Activated CD4-positive, alpha-beta T cell treated with anti-CD3 and anti-CD28 coated beads for 24 hours (primary cell): ENCODE measurements around the gene MINDY3.

ENCODE experiments used
- DNase-seq, 2 donors: peaks; one replicate each; pipeline ENCODE4 v3.0.0-alpha.2; 2020; ENCODE audit warnings: low read depth in 2 of 2

The MINDY3 gene

GRCh38 chr10:15805395-15806058 lies 54.8 kb downstream of the MINDY3 start:
- DNase-seq: no peak

- DNase-seq: no peak
These were observed 56.2 kb downstream of the MINDY3 start for GRCh38 chr10:15804109-15804508.

GRCh38 chr10:15802375-15802949 lies 57.8 kb downstream of the MINDY3 start:
- peak; percentile 0 to 6 for DNase-seq

GRCh38 chr10:15801641-15802040 lies 58.7 kb downstream of the MINDY3 start:
- DNase-seq: no peak

GRCh38 chr10:15801147-15801546 lies 59.2 kb downstream of the MINDY3 start:
- DNase-seq: no peak

- no peak for DNase-seq
These were observed 63.0 kb downstream of the MINDY3 start for GRCh38 chr10:15797346-15797745.

- DNase-seq: no peak
These were observed 63.5 kb downstream of the MINDY3 start for GRCh38 chr10:15796762-15797161.

GRCh38 chr10:15796098-15796759 lies 64.1 kb downstream of the MINDY3 start:
- no peak for DNase-seq

GRCh38 chr10:15795036-15795792 lies 65.1 kb downstream of the MINDY3 start:
- no peak for DNase-seq

GRCh38 chr10:15794569-15794968 lies 65.7 kb downstream of the MINDY3 start:
- DNase-seq: no peak

- no peak for DNase-seq
These were observed 66.6 kb downstream of the MINDY3 start for GRCh38 chr10:15793664-15794063.

GRCh38 chr10:15792777-15793176 lies 67.5 kb downstream of the MINDY3 start:
- no peak for DNase-seq

- no peak for DNase-seq
These were observed 68.3 kb downstream of the MINDY3 start for GRCh38 chr10:15791816-15792524.

- no peak for DNase-seq
These were observed 70.3 kb downstream of the MINDY3 start for GRCh38 chr10:15789793-15790525.

GRCh38 chr10:15787426-15787825 lies 72.9 kb downstream of the MINDY3 start:
- no peak for DNase-seq

- DNase-seq: no peak
These were observed 75.5 kb downstream of the MINDY3 start for GRCh38 chr10:15784662-15785300.

- DNase-seq: no peak
These were observed 76.2 kb downstream of the MINDY3 start for GRCh38 chr10:15783941-15784636.

GRCh38 chr10:15782851-15783250 lies 77.5 kb downstream of the MINDY3 start:
- DNase-seq: no peak

- no peak for DNase-seq
These were observed 78.8 kb downstream of the MINDY3 start for GRCh38 chr10:15781381-15781960.
